Measurements from ENCODE around the gene CEP57L1.

CEP57L1 gene

DNA sequence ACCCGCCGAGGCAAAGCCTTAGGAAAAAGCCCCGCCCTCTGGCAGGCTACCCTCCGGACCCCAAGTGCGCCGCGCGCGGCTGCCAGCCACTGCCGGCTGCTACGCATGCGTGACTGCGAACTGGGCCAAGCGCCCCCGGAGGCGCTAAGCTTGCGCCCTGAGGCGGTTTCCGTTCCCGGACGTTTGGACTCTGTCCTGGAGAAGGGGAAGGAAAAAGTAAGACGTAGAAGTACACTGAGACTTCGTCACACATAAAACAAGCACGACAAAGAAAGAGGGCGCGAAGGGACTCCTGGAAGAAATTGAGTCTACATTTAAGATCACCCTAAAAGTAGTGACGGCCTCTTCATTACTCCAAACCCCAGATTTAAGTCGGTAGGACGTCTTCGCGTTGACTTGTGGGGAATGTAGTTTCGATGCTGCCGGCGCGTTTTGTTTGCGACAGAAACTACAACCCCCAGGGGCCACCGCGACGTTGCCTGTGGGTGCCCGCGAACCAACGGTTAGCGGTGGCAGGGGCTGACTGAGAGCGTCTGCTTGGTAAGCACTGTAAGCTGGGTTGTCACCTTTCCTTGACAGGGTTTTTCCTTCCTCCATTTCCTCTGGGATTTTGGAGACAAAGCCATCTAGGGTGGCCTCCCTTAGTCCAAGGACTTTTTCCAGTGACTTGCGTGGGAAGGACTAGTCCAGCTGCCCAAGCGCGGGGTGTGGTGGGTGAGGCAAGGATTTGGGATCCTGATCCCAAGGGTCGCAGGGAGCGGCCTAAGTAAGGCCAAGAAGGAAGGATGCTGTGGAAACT, at the start of gene CEP57L1:
Gene CEP57L1, plus strand, starts transcription at position 472 of the 799 bp plus-strand sequence. CDS start 49,715 bp downstream, outside the sequence.
- DNase-seq (ENCODE audit: low read depth, low spot score) = peak; percentile 100
- TF ChIP-seq, protein P1, sequence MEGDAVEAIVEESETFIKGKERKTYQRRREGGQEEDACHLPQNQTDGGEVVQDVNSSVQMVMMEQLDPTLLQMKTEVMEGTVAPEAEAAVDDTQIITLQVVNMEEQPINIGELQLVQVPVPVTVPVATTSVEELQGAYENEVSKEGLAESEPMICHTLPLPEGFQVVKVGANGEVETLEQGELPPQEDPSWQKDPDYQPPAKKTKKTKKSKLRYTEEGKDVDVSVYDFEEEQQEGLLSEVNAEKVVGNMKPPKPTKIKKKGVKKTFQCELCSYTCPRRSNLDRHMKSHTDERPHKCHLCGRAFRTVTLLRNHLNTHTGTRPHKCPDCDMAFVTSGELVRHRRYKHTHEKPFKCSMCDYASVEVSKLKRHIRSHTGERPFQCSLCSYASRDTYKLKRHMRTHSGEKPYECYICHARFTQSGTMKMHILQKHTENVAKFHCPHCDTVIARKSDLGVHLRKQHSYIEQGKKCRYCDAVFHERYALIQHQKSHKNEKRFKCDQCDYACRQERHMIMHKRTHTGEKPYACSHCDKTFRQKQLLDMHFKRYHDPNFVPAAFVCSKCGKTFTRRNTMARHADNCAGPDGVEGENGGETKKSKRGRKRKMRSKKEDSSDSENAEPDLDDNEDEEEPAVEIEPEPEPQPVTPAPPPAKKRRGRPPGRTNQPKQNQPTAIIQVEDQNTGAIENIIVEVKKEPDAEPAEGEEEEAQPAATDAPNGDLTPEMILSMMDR (IDR thresholded peaks at IDR 0.05; ENCODE audit: low read depth, low read length) = no peak
- in situ Hi-C loops (cut with HindIII; ENCODE audit: low sequenced_read_pairs) = no loop called here
- peak within 1 kb of the TSS; percentile 69 for H3K4me3 ChIP-seq (ENCODE audit: low read depth, low read length)

DNA sequence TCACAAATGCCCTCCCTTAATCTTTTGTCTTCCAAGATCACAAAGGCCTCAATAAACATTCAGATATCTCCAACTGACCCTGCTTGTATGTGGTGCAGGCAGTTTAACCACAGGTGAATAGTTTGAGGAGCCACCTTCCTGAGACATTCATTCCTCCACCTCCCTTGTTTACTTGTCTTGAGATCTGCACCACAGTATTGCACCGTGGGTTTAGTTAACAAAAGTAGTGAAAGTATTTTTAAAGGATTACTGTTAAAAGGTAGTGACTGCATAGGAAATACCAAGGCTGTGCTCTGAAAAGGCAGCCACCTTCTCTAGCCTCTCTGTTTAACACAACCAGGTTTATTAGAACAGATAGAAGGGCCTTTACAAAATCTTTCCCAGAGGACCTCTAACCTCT, 47.1 kb upstream of the CEP57L1 start:
- in situ Hi-C loops (cut with HindIII; ENCODE audit: low sequenced_read_pairs) = no loop called here
- DNase-seq (ENCODE audit: low read depth, low spot score) = no peak
- no peak overlapping the region for H3K4me3 ChIP-seq (ENCODE audit: low read depth, low read length)
- TF ChIP-seq, protein P1 (IDR thresholded peaks at IDR 0.05; ENCODE audit: low read depth, low read length) = no peak

DNA sequence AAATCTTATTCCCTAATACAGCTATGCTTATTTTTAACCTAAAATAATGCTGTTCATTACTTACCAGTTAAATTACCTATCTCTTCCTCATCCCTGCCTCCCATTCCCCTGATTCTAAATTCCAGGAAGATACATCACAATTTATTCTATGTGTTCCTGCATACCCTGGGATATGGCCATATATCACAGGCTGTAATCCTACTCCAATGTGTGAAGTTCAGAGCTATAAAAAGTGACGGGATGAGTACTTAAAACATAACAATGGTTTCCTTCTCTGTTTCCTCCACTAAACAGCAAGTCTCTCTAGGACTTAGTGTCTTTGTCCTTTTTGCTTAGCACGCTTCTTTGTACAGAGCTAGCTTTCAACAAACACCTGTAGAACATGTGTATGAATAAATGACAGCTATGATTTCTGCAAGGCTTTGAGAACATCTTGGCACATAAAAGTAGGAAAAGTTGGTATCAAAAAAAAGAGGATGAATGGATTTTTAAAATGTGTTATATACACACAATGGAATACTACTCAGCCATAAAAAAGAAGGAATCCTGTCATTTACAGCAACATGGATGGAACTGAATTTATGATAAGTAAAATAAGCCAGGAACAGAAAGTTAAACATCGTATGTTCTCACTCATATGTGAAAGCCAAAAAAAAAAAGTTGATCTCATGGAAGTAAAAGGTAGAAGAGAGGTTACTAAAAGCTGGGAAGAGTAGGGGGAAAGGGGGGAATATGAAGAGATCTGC, 46.5 kb upstream of the CEP57L1 start:
- TF ChIP-seq, protein P1 (IDR thresholded peaks at IDR 0.05; ENCODE audit: low read depth, low read length) = no peak
- H3K4me3 ChIP-seq (ENCODE audit: low read depth, low read length) = no peak overlapping the region
- in situ Hi-C loops (cut with HindIII; ENCODE audit: low sequenced_read_pairs) = no loop called here

DNA sequence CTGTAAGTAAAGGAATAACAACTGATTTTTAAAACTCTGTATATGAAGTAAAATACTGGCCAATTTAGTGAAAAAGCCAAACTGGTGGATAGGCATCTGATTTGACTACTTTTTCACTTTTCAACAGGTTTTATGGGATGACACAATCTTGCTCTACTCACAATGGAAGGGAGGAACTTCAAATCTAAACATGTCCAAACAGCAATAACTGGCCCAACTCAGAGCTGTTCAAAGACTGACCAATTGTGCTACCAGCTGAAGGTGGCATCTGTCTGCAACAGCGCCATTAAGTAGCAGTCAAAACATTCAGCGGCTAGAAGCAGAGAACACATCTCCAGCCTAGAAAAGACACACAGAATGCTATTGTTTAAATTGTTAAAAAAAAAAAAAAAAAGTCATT, 45.3 kb upstream of the CEP57L1 start:
- H3K4me3 ChIP-seq (ENCODE audit: low read depth, low read length) = no peak overlapping the region
- in situ Hi-C loops (cut with HindIII; ENCODE audit: low sequenced_read_pairs) = no loop called here
- DNase-seq (ENCODE audit: low read depth, low spot score) = no peak
- TF ChIP-seq, protein P1 (IDR thresholded peaks at IDR 0.05; ENCODE audit: low read depth, low read length) = no peak

More for the DNA sequence above, 46.5 kb upstream of the CEP57L1 start:
- DNase-seq (ENCODE audit: low read depth, low spot score) = no peak

DNA sequence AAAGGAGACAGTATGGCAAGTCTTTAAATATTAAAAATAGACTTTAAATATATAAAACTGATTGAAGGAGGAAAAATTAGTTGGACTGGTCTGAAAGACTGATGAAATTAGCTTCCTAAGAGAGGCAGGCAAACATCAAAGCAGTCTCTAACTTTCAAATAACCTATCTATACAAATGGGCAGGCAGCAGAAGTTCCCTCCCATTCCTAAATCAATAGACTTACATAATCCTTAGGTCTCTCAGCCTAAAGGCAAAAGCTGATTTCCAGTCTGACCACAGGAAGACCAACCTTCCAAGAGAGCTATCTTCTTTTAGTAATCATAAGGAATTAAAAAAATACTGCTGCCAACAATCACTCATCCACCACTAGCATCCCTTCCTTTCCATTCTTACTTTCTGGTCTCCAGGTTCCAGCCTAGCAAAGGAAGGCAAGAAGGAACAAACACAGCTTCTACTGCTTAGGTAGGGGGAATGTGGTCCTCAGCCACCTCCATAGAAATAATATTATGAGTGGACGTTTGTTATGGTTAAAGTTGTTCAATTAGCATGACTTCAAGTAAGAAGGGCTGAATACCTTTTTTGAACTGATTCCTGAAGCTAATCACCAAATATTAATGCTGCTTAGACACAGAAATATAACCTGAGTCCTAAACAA, 44.7 kb upstream of the CEP57L1 start:
- no peak for DNase-seq (ENCODE audit: low read depth, low spot score)
- TF ChIP-seq, protein P1 (IDR thresholded peaks at IDR 0.05; ENCODE audit: low read depth, low read length) = no peak
- no peak overlapping the region for H3K4me3 ChIP-seq (ENCODE audit: low read depth, low read length)
- in situ Hi-C loops (cut with HindIII; ENCODE audit: low sequenced_read_pairs) = no loop called here

DNA sequence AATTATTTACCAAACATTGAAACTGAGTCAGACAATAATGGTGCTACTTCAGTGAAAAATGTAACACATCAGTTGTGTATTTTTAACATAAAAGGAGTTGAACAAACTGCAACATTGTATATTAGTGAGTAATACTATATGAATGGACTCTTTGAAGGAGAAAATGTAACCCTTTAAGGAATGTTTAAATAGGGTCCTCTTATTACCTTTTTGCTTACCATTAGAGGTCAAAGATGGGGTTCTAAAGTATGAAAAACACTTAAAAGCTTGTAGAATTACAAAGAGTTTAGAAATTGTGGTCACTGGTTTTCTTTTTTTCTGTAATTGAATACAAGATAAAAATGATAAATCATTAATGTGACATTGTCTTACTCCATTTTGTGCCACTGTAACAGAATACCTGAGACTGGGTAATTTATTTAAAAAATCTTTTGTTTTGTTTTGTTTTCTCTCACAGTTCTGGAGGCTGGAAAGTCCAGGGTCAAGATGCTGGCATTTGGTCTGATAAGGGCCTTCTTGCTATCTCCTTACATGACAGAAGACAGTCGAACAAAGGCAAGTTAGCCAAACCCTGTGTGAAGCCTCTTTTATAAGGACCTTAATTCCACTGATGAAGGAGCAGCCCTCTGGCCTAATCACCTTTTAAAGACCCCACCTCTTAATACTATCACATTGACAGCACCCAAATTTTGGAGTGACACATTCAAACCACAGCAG, 43.8 kb upstream of the CEP57L1 start:
- peak; percentile 42 for DNase-seq (ENCODE audit: low read depth, low spot score)
- in situ Hi-C loops (cut with HindIII; ENCODE audit: low sequenced_read_pairs) = no loop called here
- TF ChIP-seq, protein P1 (IDR thresholded peaks at IDR 0.05; ENCODE audit: low read depth, low read length) = no peak
- H3K4me3 ChIP-seq (ENCODE audit: low read depth, low read length) = no peak overlapping the region

All from astrocyte of the spinal cord (primary cell).